GM21723 (cell line): ENCODE results near the gene ATP8B4.
"Not testable (repeated sequence)": the region's sequence is repeated elsewhere in the genome, so short reads cannot be mapped to it uniquely, and the experiment has no call there.

ENCODE experiments used
- ATAC-seq: cut with Tn5 transposase; IDR thresholded peaks from one replicate; pipeline ENCODE4 v1.9.1; 2021; ENCODE audit warnings: mild to moderate bottlenecking, moderate library complexity; ENCODE audit not compliant: unreplicated experiment

The ATP8B4 gene

GRCh38 chr15:49977306-49977705 lies 141.7 kb downstream of the ATP8B4 start:
- ATAC-seq, result no peak

- ATAC-seq, result no peak
Measured at GRCh38 chr15:49964551-49964950, 154.5 kb downstream of the ATP8B4 start.

GRCh38 chr15:49964061-49964460 lies 155.0 kb downstream of the ATP8B4 start:
- ATAC-seq, result no peak

- ATAC-seq, result not testable (repeated sequence)
Measured at GRCh38 chr15:49963033-49963772, 155.8 kb downstream of the ATP8B4 start.

- ATAC-seq, result no peak
Measured at GRCh38 chr15:49962044-49962602, 156.9 kb downstream of the ATP8B4 start.

GRCh38 chr15:49953421-49953820 lies 165.6 kb downstream of the ATP8B4 start:
- no peak for ATAC-seq

- no peak for ATAC-seq
Measured at GRCh38 chr15:49946681-49947080, 172.4 kb downstream of the ATP8B4 start.

GRCh38 chr15:49934487-49934886 lies 184.5 kb downstream of the ATP8B4 start:
- ATAC-seq, result no peak

- no peak for ATAC-seq
Measured at GRCh38 chr15:49927189-49927861, 191.7 kb downstream of the ATP8B4 start.

GRCh38 chr15:49926740-49927139 lies 192.3 kb downstream of the ATP8B4 start:
- ATAC-seq, result no peak

GRCh38 chr15:49923671-49924070 lies 195.4 kb downstream of the ATP8B4 start:
- no peak for ATAC-seq

GRCh38 chr15:49919034-49919433 lies 200.0 kb downstream of the ATP8B4 start:
- no peak for ATAC-seq

GRCh38 chr15:49918121-49918520 lies 200.9 kb downstream of the ATP8B4 start:
- ATAC-seq, result no peak

GRCh38 chr15:49916998-49917397 lies 202.0 kb downstream of the ATP8B4 start:
- ATAC-seq, result no peak

GRCh38 chr15:49915822-49916221 lies 203.2 kb downstream of the ATP8B4 start:
- no peak for ATAC-seq

- ATAC-seq, result no peak
Measured at GRCh38 chr15:49908933-49909295, 210.1 kb downstream of the ATP8B4 start.

- ATAC-seq, result no peak
Measured at GRCh38 chr15:49908236-49908932, 210.6 kb downstream of the ATP8B4 start.

- ATAC-seq, result no peak
Measured at GRCh38 chr15:49906966-49907365, 212.1 kb downstream of the ATP8B4 start.

GRCh38 chr15:49905221-49905620 lies 213.8 kb downstream of the ATP8B4 start:
- no peak for ATAC-seq

- ATAC-seq, result no peak
Measured at GRCh38 chr15:49904296-49904695, 214.7 kb downstream of the ATP8B4 start.

- ATAC-seq, result no peak
Measured at GRCh38 chr15:49902685-49903501, 216.1 kb downstream of the ATP8B4 start.
